ENCODE measurements around the gene PFKFB4.
"Not testable (repeated sequence)": the region's sequence is repeated elsewhere in the genome, so short reads cannot be mapped to it uniquely, and the experiment has no call there.

The PFKFB4 gene

GRCh38 chr3:48486952-48487351 is 69.7 kb downstream of the PFKFB4 start:
- H4K20me1 ChIP-seq (ENCODE audit: low read depth, low read length), result no peaks in the 10 kb centered on the region
- no peak overlapping the region for H3K4me3 ChIP-seq (ENCODE audit: insufficient read depth, low read length, poor library complexity, severe bottlenecking)
- no peaks in the 10 kb centered on the region for H3K79me2 ChIP-seq (ENCODE audit: insufficient read depth, low read length)
- H2AFZ ChIP-seq (ENCODE audit: low read depth, low read length, severe bottlenecking), result no peak overlapping the region
- no peaks in the 10 kb centered on the region for H3K9me3 ChIP-seq (ENCODE audit: insufficient read depth, low read length)
- no peak overlapping the region for H3K9ac ChIP-seq (ENCODE audit: low read length)
- H3K27ac ChIP-seq (ENCODE audit: low read depth, low read length), result no peak overlapping the region
- no peak overlapping the region for H3K4me2 ChIP-seq (ENCODE audit: low read depth, low read length, poor library complexity, severe bottlenecking)
- TF ChIP-seq EZH2phosphoT487 (conservative IDR thresholded peaks at IDR 0.05; ENCODE audit: low read length) (no peak), CTCF (IDR thresholded peaks at IDR 0.05; ENCODE audit: insufficient read depth, low read length, poor library complexity, severe bottlenecking) (no peak)
- no peaks in the 10 kb centered on the region for H3K27me3 ChIP-seq (ENCODE audit: low read length)
- H3K36me3 ChIP-seq (ENCODE audit: low read length), result no peaks in the 10 kb centered on the region
- H3K9me2 ChIP-seq (replicated peaks; ENCODE audit: insufficient read depth, low read length), result no peaks in the 10 kb centered on the region
- H3F3A ChIP-seq (ENCODE audit: insufficient read depth), result peaks cover 4% of the 10 kb centered on the region; the same call in 1 of the 2 replicates

GRCh38 chr3:48482822-48483221 is 73.8 kb downstream of the PFKFB4 start:
- H3K4me3 ChIP-seq (ENCODE audit: insufficient read depth, low read length, poor library complexity, severe bottlenecking); H3K9ac ChIP-seq (ENCODE audit: low read length); H3K9me2 ChIP-seq (replicated peaks; ENCODE audit: insufficient read depth, low read length); H3K27me3 ChIP-seq (ENCODE audit: low read length); H3K4me2 ChIP-seq (ENCODE audit: low read depth, low read length, poor library complexity, severe bottlenecking); H3K36me3 ChIP-seq (ENCODE audit: low read length); H2AFZ ChIP-seq (ENCODE audit: low read depth, low read length, severe bottlenecking); H3K79me2 ChIP-seq (ENCODE audit: insufficient read depth, low read length); H3K27ac ChIP-seq (ENCODE audit: low read depth, low read length); H3K9me3 ChIP-seq (ENCODE audit: insufficient read depth, low read length); H3F3A ChIP-seq (ENCODE audit: insufficient read depth); H4K20me1 ChIP-seq (ENCODE audit: low read depth, low read length): not testable (repeated sequence)

GRCh38 chr3:48480891-48481290 is 75.7 kb downstream of the PFKFB4 start:
- not testable (repeated sequence) for H3K79me2 ChIP-seq (ENCODE audit: insufficient read depth, low read length); H3K4me3 ChIP-seq (ENCODE audit: insufficient read depth, low read length, poor library complexity, severe bottlenecking); H3K9me3 ChIP-seq (ENCODE audit: insufficient read depth, low read length); H3K9ac ChIP-seq (ENCODE audit: low read length); H2AFZ ChIP-seq (ENCODE audit: low read depth, low read length, severe bottlenecking); H3K27me3 ChIP-seq (ENCODE audit: low read length); H3K27ac ChIP-seq (ENCODE audit: low read depth, low read length); H3K4me2 ChIP-seq (ENCODE audit: low read depth, low read length, poor library complexity, severe bottlenecking); H3K36me3 ChIP-seq (ENCODE audit: low read length); H4K20me1 ChIP-seq (ENCODE audit: low read depth, low read length); H3F3A ChIP-seq (ENCODE audit: insufficient read depth); H3K9me2 ChIP-seq (replicated peaks; ENCODE audit: insufficient read depth, low read length)

- H4K20me1 ChIP-seq (ENCODE audit: low read depth, low read length), result no peaks in the 10 kb centered on the region
- H3K79me2 ChIP-seq (ENCODE audit: insufficient read depth, low read length), result no peaks in the 10 kb centered on the region
- H3K27me3 ChIP-seq (ENCODE audit: low read length), result no peaks in the 10 kb centered on the region
- peak overlapping the region; percentile 81 for H2AFZ ChIP-seq (ENCODE audit: low read depth, low read length, severe bottlenecking)
- H3K9me2 ChIP-seq (replicated peaks; ENCODE audit: insufficient read depth, low read length), result no peaks in the 10 kb centered on the region
- H3K27ac ChIP-seq (ENCODE audit: low read depth, low read length), result peak overlapping the region; percentile 45
- H3K4me3 ChIP-seq (ENCODE audit: insufficient read depth, low read length, poor library complexity, severe bottlenecking), result no peak overlapping the region
- H3F3A ChIP-seq (ENCODE audit: insufficient read depth), result peaks cover under 1% of the 10 kb centered on the region; the same call in 1 of the 2 replicates
- no peaks in the 10 kb centered on the region for H3K36me3 ChIP-seq (ENCODE audit: low read length)
- no peak for TF ChIP-seq CTCF (IDR thresholded peaks at IDR 0.05; ENCODE audit: insufficient read depth, low read length, poor library complexity, severe bottlenecking)
- no peak for TF ChIP-seq EZH2phosphoT487 (conservative IDR thresholded peaks at IDR 0.05; ENCODE audit: low read length)
- H3K9me3 ChIP-seq (ENCODE audit: insufficient read depth, low read length), result no peaks in the 10 kb centered on the region
- H3K4me2 ChIP-seq (ENCODE audit: low read depth, low read length, poor library complexity, severe bottlenecking), result peak overlapping the region; percentile 49
- peak overlapping the region; percentile 39 for H3K9ac ChIP-seq (ENCODE audit: low read length)
These were observed 77.7 kb downstream of the PFKFB4 start for GRCh38 chr3:48478626-48479555.

Measured in SU-DHL-6 (cell line).